H9 (cell line): ENCODE measurements around the gene DLL4. TPM values are rescaled to one million over a fixed set of nuclear protein-coding genes. Genes with fewer than 3 reads are reported as not detected.

Source experiments
- DNase-seq: peaks from one replicate; pipeline ENCODE4 v3.0.0-alpha.2; 2017
- H2AFZ ChIP-seq: one replicate; pipeline ENCODE4 v1.6.1; 2013; ENCODE audit warnings: mild to moderate bottlenecking, low read length, control low read depth, moderate library complexity
- H2AK5ac ChIP-seq: 2 replicates; pipeline ENCODE4 v1.6.1; 2013; ENCODE audit warnings: low read length, control low read depth, mixed read lengths; ENCODE audit not compliant: insufficient read length
- H2BK120ac ChIP-seq: one replicate; pipeline ENCODE4 v1.6.1; 2013; ENCODE audit warnings: low read depth, mild to moderate bottlenecking, low read length, control low read depth, inconsistent platforms; ENCODE audit not compliant: poor library complexity, severe bottlenecking
- H2BK12ac ChIP-seq: 2 replicates; pipeline ENCODE4 v1.6.1; 2013; ENCODE audit warnings: low read length, control low read depth, mixed read lengths, low read depth; ENCODE audit not compliant: insufficient read length
- H2BK15ac ChIP-seq: 2 replicates; pipeline ENCODE4 v1.6.1; 2013; ENCODE audit warnings: low read depth, low read length, control low read depth
- H2BK20ac ChIP-seq: one replicate; pipeline ENCODE4 v1.6.1; 2013; ENCODE audit warnings: low read depth, mild to moderate bottlenecking, low read length, control low read depth, inconsistent platforms; ENCODE audit not compliant: poor library complexity, severe bottlenecking
- H2BK5ac ChIP-seq: 2 replicates; pipeline ENCODE4 v1.6.1; 2013; ENCODE audit warnings: low read length, control low read depth, mixed read lengths; ENCODE audit not compliant: insufficient read length
- H3K14ac ChIP-seq: 2 replicates; pipeline ENCODE4 v1.6.1; 2013; ENCODE audit warnings: low read length, control low read depth; ENCODE audit not compliant: insufficient read depth
- H3K18ac ChIP-seq: 2 replicates; pipeline ENCODE4 v1.6.1; 2013; ENCODE audit warnings: low read depth, mild to moderate bottlenecking, mixed read lengths, low read length, control low read depth; ENCODE audit not compliant: insufficient read length
- H3K23ac ChIP-seq: 2 replicates; pipeline ENCODE4 v1.6.1; 2013; ENCODE audit warnings: low read length, control low read depth, mixed read lengths, low read depth; ENCODE audit not compliant: insufficient read length
- H3K23me2 ChIP-seq: 2 replicates; pipeline ENCODE4 v1.6.1; 2013; ENCODE audit warnings: low read depth, mild to moderate bottlenecking, mixed read lengths, low read length, control low read depth; ENCODE audit not compliant: insufficient read length, poor library complexity, severe bottlenecking
- H3K27ac ChIP-seq: 2 replicates; pipeline ENCODE4 v1.5.1; 2013; ENCODE audit warnings: low read length, control low read depth, mixed read lengths, low read depth; ENCODE audit not compliant: insufficient read length
- H3K27me3 ChIP-seq: 2 replicates; pipeline ENCODE4 v1.6.1; 2013; ENCODE audit warnings: low read length, control low read depth, inconsistent platforms; ENCODE audit not compliant: insufficient read depth
- H3K4ac ChIP-seq: 2 replicates; pipeline ENCODE4 v1.6.1; 2013; ENCODE audit warnings: low read depth, mild to moderate bottlenecking, control low read depth, inconsistent platforms, low read length, moderate library complexity
- H3K4me1 ChIP-seq: 2 replicates; pipeline ENCODE4 v1.6.1; 2013; ENCODE audit warnings: low read length, control low read depth, inconsistent platforms; ENCODE audit not compliant: insufficient read depth
- H3K4me2 ChIP-seq: 2 replicates; pipeline ENCODE4 v1.6.1; 2013; ENCODE audit warnings: low read length, control low read depth, mixed read lengths; ENCODE audit not compliant: insufficient read length, insufficient read depth
- H3K56ac ChIP-seq: 2 replicates; pipeline ENCODE4 v1.6.1; 2013; ENCODE audit warnings: low read depth, mild to moderate bottlenecking, mixed read lengths, low read length, control low read depth; ENCODE audit not compliant: insufficient read length
- H3K79me1 ChIP-seq: 2 replicates; pipeline ENCODE4 v1.6.1; 2013; ENCODE audit warnings: low read depth, mild to moderate bottlenecking, moderate library complexity, low read length, control low read depth, inconsistent platforms; ENCODE audit not compliant: insufficient read depth, poor library complexity, severe bottlenecking
- H3K79me2 ChIP-seq: 2 replicates; pipeline ENCODE4 v1.6.1; 2013; ENCODE audit warnings: low read length, control low read depth, inconsistent platforms; ENCODE audit not compliant: insufficient read depth
- H3K9ac ChIP-seq: 2 replicates; pipeline ENCODE4 v1.6.1; 2013; ENCODE audit warnings: low read length, control low read depth, mixed read lengths; ENCODE audit not compliant: insufficient read length; ENCODE audit errors: extremely low read depth
- H3K9me3 ChIP-seq: one replicate; pipeline ENCODE4 v1.6.1; 2013; ENCODE audit warnings: low read depth, low read length, inconsistent platforms; ENCODE audit not compliant: control insufficient read depth
- H3T11ph ChIP-seq: one replicate; pipeline ENCODE4 v1.6.1; 2013; ENCODE audit warnings: mild to moderate bottlenecking, low read length, control low read depth, inconsistent platforms
- H4K20me1 ChIP-seq: one replicate; pipeline ENCODE4 v1.6.1; 2013; ENCODE audit not compliant: control insufficient read depth, insufficient read length, insufficient read depth
- H4K5ac ChIP-seq: 2 replicates; pipeline ENCODE4 v1.6.1; 2013; ENCODE audit warnings: low read depth, mild to moderate bottlenecking, mixed read lengths, low read length, control low read depth; ENCODE audit not compliant: insufficient read length
- H4K8ac ChIP-seq: replicated peaks from 2 replicates; pipeline ENCODE4 v1.6.1; 2013; ENCODE audit warnings: low read length, control low read depth, mixed read lengths, low read depth; ENCODE audit not compliant: insufficient read length
- H4K91ac ChIP-seq: 2 replicates; pipeline ENCODE4 v1.6.1; 2013; ENCODE audit warnings: low read depth, mild to moderate bottlenecking, moderate library complexity, mixed read lengths, low read length, control low read depth; ENCODE audit not compliant: insufficient read length
- H3K27ac Mint-ChIP-seq, 3 experiments: 2 replicates in 2 of 3; 3 replicates in 1 of 3; pipeline ENCODE4 v1.8.0; 2020 to 2021; ENCODE audit warnings: mixed read lengths in 3 of 3, mild to moderate bottlenecking in 1 of 3, moderate library complexity in 1 of 3
- H3K27me3 Mint-ChIP-seq: 2 replicates; pipeline ENCODE4 v1.8.0; 2021; ENCODE audit warnings: low read depth, mild to moderate bottlenecking, moderate library complexity, mixed read lengths
- H3K36me3 Mint-ChIP-seq, 3 experiments: 2 replicates in 2 of 3; 3 replicates in 1 of 3; pipeline ENCODE4 v1.8.0; 2020 to 2021; ENCODE audit warnings: low read depth in 3 of 3, mixed read lengths in 3 of 3; ENCODE audit not compliant: insufficient read depth in 1 of 3
- H3K4me1 Mint-ChIP-seq, 2 experiments: 2 replicates each; pipeline ENCODE4 v1.8.0; 2020; ENCODE audit warnings: mixed read lengths in 2 of 2
- H3K4me3 Mint-ChIP-seq, 2 experiments: 2 replicates in 1 of 2; 3 replicates in 1 of 2; pipeline ENCODE4 v1.8.0; 2020 to 2021; ENCODE audit warnings: mild to moderate bottlenecking in 2 of 2, mixed read lengths in 2 of 2, moderate library complexity in 1 of 2
- H3K9me3 Mint-ChIP-seq, 2 experiments: 2 replicates in 1 of 2; 3 replicates in 1 of 2; pipeline ENCODE4 v1.8.0; 2020; ENCODE audit warnings: mild to moderate bottlenecking in 2 of 2, mixed read lengths in 2 of 2, moderate library complexity in 1 of 2
- whole genome bisulfite sequencing: extraction: QIAGEN DNeasy Blood & Tissue Kit; methylation state at CpG from one replicate; pipeline ENCODE4 v1.1.7; 2013; ENCODE audit warnings: missing lambda C conversion rate, low lambda C conversion rate, mixed read lengths; ENCODE audit not compliant: insufficient read length; ENCODE audit errors: extremely low coverage; 5-methylcytosine and 5-hydroxymethylcytosine counted together
- total RNA-seq: library from RNA; stranded (reverse); gene quantifications from 2 replicates; pipeline ENCODE4 v1.2.1, GENCODE V29; 2021
- TF ChIP-seq, protein P1 (sequence below): fragments of 200-600 bp; sonication (generic); conservative IDR thresholded peaks from 3 replicates; pipeline ENCODE4 v1.8.0; 2021; ENCODE audit warnings: antibody characterized with exemption, mild to moderate bottlenecking

The DLL4 gene
- total RNA-seq, 1 experiment from 2014 or later, result 0.28 TPM

DNA sequence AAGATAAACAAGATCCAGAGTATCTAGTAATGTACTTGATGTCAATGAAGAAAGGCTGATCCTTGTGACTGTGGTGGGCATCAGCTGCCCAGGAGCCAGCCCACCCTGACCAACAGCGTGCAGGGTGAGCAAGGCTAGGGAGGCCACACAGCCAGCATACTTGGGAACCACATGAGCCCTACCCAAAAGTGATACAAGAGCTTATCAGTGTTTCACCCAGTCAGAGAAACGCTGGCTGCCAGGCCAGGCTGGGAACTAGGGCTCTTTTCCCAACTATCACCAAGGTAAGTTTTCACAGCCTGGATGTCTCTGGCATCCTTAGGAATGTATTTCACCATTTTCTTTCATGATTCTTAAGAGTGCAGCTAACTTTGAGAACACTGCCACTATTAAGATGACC lies 49.0 kb downstream of the DLL4 start:
- no peaks in the 10 kb centered on the region for H3K23me2 ChIP-seq
- H3K79me1 ChIP-seq, result no peaks in the 10 kb centered on the region
- no peak overlapping the region for H2BK120ac ChIP-seq
- no peak overlapping the region for H3K4me2 ChIP-seq
- DNase-seq, result no peak
- H3K36me3 Mint-ChIP-seq, result peaks cover 27 to 74% (median 66%) of the 10 kb centered on the region in 3 experiments
- no peaks in the 10 kb centered on the region for H3K27me3 ChIP-seq
- 0 out of 7 replicates have a peak overlapping the region, but pooled peaks of 1 of the 3 experiments have one; percentile 42 for H3K27ac Mint-ChIP-seq
- no peak overlapping the region for H2BK12ac ChIP-seq
- H3K27me3 Mint-ChIP-seq, result no peaks in the 10 kb centered on the region
- H3K4ac ChIP-seq, result no peak overlapping the region
- H3K4me3 Mint-ChIP-seq, result no peak overlapping the region
- H3T11ph ChIP-seq, result no peak overlapping the region
- no peaks in the 10 kb centered on the region for H3K4me1 ChIP-seq
- no peaks in the 10 kb centered on the region for H3K79me2 ChIP-seq
- no peak overlapping the region for H3K9ac ChIP-seq
- H2AFZ ChIP-seq, result no peak overlapping the region
- no peak overlapping the region for H3K27ac ChIP-seq
- no peak overlapping the region for H2BK20ac ChIP-seq
- no peak overlapping the region for H4K91ac ChIP-seq
- no peak overlapping the region for H2BK5ac ChIP-seq
- H3K23ac ChIP-seq, result no peak overlapping the region
- no peaks in the 10 kb centered on the region for H3K4me1 Mint-ChIP-seq
- H3K56ac ChIP-seq, result no peak overlapping the region
- no peak overlapping the region for H4K5ac ChIP-seq
- no peaks in the 10 kb centered on the region for H3K9me3 ChIP-seq
- H4K20me1 ChIP-seq, result no peaks in the 10 kb centered on the region
- WGBS, result no CpG with 5 or more reads among the region's 2 CpGs
- no peaks in the 10 kb centered on the region for H3K9me3 Mint-ChIP-seq
- no peak overlapping the region for H3K14ac ChIP-seq
- no peak overlapping the region for H3K18ac ChIP-seq
- H2BK15ac ChIP-seq, result no peak overlapping the region
- H4K8ac ChIP-seq, result no peak overlapping the region
- TF ChIP-seq, protein P1, sequence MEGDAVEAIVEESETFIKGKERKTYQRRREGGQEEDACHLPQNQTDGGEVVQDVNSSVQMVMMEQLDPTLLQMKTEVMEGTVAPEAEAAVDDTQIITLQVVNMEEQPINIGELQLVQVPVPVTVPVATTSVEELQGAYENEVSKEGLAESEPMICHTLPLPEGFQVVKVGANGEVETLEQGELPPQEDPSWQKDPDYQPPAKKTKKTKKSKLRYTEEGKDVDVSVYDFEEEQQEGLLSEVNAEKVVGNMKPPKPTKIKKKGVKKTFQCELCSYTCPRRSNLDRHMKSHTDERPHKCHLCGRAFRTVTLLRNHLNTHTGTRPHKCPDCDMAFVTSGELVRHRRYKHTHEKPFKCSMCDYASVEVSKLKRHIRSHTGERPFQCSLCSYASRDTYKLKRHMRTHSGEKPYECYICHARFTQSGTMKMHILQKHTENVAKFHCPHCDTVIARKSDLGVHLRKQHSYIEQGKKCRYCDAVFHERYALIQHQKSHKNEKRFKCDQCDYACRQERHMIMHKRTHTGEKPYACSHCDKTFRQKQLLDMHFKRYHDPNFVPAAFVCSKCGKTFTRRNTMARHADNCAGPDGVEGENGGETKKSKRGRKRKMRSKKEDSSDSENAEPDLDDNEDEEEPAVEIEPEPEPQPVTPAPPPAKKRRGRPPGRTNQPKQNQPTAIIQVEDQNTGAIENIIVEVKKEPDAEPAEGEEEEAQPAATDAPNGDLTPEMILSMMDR, result no peak
- no peak overlapping the region for H2AK5ac ChIP-seq
